Measurements from ENCODE around the gene PSTPIP1.

Gene PSTPIP1

GRCh38 chr15:76978522-76979330 is 16.2 kb upstream of the PSTPIP1 start:
- TF ChIP-seq ZFX (IDR thresholded peaks at IDR 0.05; ENCODE audit: borderline replicate concordance) (no peak), CTCF (IDR thresholded peaks at IDR 0.05) (no peak)
- H3K27ac ChIP-seq = no peak overlapping the region

- no peak for TF ChIP-seq ZFX (IDR thresholded peaks at IDR 0.05; ENCODE audit: borderline replicate concordance)
- no peak for TF ChIP-seq CTCF (IDR thresholded peaks at IDR 0.05)
- H3K27ac ChIP-seq = no peak overlapping the region
These were observed 15.5 kb upstream of the PSTPIP1 start for GRCh38 chr15:76979331-76979925.

- H3K27ac ChIP-seq = no peak overlapping the region
- TF ChIP-seq ZFX (IDR thresholded peaks at IDR 0.05; ENCODE audit: borderline replicate concordance) = no peak
- TF ChIP-seq CTCF (IDR thresholded peaks at IDR 0.05) = no peak
These were observed 14.9 kb upstream of the PSTPIP1 start for GRCh38 chr15:76979996-76980520.

GRCh38 chr15:76982356-76982755 is 12.6 kb upstream of the PSTPIP1 start:
- no peak overlapping the region for H3K27ac ChIP-seq
- TF ChIP-seq ZFX (IDR thresholded peaks at IDR 0.05; ENCODE audit: borderline replicate concordance) (no peak), CTCF (IDR thresholded peaks at IDR 0.05) (no peak)

- no peak overlapping the region for H3K27ac ChIP-seq
- no peak for TF ChIP-seq ZFX (IDR thresholded peaks at IDR 0.05; ENCODE audit: borderline replicate concordance)
- TF ChIP-seq CTCF (IDR thresholded peaks at IDR 0.05) = no peak
These were observed 12.2 kb upstream of the PSTPIP1 start for GRCh38 chr15:76982756-76983155.

- H3K27ac ChIP-seq = no peak overlapping the region
- TF ChIP-seq ZFX (IDR thresholded peaks at IDR 0.05; ENCODE audit: borderline replicate concordance) (no peak), CTCF (IDR thresholded peaks at IDR 0.05) (no peak)
These were observed 11.1 kb upstream of the PSTPIP1 start for GRCh38 chr15:76983590-76984375.
